HPDE6-E6E7 (cell line): ENCODE data around the gene OSBPL10.

Source experiments
- DNase-seq: peaks from one replicate; pipeline ENCODE4 v3.0.0; 2011; ENCODE audit warnings: missing footprints; ENCODE audit errors: extremely low spot score

The OSBPL10 gene

DNA sequence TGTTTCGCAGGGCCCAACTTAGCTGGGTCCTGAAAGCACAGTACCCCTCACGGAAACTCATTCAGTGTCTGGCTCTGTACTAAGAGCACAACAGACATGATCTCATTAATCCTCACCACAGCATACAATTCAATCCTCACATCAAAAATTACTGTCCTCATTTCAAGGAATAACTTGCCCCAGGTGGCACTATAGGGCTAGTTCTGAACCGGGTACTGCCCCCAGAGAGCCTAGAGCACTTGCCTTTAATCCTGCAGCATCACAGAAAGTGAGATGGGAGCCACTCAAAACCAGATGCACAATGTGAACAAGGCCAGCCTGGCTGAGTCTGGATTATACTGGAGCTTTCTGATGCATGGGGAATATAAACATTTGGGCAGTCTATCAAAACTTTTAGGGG lies 122.6 kb downstream of the OSBPL10 start:
- DNase-seq: no peak

GRCh38 chr3:31853580-31853979 lies 127.5 kb downstream of the OSBPL10 start:
- DNase-seq: no peak

GRCh38 chr3:31851278-31851677 lies 129.8 kb downstream of the OSBPL10 start:
- no peak for DNase-seq

GRCh38 chr3:31848911-31849310 lies 132.2 kb downstream of the OSBPL10 start:
- no peak for DNase-seq

DNA sequence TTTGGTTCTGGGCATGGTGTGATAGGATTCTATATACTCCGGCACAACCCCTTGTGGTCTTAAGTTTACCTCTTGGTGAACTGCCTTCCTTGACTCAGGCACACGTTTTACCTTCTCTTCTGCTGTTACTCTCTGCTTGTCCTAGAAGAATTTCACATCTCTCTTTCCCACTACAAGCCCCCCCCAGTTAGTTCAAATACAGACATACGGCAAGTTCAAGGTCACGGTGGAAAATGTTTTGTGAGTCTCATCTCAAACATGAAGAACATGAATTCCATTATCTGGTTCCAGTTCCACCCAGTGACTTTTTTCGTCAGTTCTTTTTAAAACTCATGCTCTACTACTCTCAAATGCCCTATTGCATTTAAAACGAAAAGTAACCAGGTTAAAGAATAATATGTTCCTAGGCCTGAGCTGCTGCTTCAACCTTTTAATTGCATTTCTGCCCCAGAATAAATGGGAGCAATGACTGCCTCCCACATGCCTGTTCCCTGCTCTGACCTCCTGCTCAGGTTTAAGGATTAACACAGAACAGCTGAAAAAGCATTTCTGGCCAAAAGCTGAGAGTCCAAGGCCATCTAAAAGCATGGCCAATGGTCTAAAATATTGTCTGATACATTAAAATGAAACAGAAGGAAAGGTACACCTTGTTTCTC lies 132.8 kb downstream of the OSBPL10 start:
- no peak for DNase-seq

DNA sequence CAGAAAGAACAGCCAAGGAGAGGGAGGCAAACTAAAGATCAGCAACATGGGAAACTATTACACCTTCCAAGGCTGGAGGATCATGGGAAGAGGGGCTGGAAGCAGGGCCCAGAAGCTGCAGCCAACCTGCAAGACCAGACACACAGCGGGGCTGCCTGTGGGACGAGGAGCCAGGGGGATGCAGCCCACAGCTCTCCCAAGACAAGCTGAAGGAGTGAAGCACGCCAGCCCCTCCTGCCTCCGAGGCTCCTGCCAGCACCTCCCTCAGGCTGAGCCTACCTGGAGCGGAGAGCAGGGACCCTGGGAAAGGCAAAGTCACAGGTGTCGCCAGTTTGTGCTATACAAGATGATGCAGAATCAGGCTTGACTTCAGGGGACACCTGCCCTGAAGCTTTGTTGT lies 133.3 kb downstream of the OSBPL10 start:
- DNase-seq: no peak

DNA sequence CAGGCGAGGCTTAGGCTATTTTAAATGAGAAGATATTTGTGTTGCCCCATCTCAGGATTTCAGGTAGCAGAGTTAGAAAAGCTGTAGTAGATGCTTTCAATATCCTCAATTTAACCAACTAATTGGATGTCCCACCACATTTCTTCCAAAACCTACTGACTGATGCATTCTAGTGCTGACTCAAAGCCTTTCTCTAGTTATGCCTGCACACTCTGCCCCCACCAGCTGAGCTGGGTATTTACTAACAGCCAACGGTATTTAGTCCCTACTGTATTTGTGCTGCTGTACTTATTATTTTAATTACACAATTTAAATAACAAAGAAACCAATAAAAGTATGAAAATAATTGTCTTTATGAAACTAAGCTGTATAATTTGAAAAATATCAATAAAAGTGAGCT lies 139.5 kb downstream of the OSBPL10 start:
- DNase-seq: no peak

DNA sequence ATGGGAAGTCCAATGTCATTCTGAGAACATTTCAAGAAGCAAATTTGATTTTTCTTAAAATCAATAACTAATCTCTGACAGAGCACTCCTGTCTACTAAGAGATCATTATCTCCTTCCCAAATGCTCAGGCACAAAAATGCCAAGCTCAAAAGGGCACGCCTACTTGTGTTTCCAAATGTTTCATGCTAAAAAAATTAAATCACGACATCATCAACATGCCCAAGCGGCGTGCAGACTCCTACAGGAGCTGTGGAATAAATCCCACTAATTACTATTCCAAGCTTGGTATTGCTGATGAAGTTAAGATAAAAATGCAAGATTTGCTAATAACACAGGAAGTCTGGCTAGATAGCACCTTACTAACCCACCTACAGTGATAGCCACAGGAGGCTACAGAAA lies 140.8 kb downstream of the OSBPL10 start:
- no peak for DNase-seq

- DNase-seq: no peak
Measured at GRCh38 chr3:31839144-31839917, 141.7 kb downstream of the OSBPL10 start.

DNA sequence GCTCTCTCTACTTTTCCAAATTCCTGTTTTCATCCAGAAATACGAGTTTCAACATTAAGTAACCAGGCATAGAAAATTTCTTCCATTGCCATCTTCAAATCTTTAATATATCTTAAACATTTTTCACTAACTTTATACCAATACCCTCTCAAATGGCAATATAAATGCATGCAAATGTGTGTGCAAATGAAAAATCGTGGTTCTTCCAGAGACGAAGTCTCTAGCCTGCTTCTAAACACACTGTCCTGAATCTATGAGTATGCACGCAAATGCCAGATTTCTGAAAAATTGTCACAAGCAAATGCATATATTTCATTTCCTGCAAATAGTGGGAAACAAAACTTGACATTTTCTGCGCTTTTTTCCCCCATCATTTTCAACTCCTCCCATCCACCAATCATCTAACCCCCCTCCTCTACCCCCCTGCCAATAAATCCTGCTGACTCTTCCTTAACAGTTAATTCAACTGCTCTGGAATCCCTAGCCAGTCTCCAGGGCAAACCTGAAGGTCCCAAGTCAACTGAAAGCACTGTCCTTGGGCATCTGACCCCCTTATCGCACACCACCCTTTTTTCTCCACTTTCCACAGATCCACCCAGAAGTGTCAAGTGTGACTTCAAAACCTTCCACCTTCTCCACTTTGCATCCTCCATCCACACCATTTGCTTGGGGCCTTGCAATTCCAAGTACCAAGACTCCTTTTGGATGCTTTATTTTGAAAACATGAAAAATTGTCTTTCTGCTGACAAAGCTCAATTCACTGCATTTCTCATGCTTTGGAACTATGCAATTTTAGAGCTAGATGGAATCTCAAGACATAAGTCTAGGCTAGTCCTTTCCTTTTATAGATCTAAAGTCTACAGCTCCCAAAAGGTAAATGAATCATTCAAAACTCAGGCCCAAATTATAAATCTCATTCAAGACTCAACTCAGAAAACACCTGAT lies 144.7 kb downstream of the OSBPL10 start:
- no peak for DNase-seq

- no peak for DNase-seq
Measured at GRCh38 chr3:31833391-31834190, 147.5 kb downstream of the OSBPL10 start.

GRCh38 chr3:31832551-31832950 lies 148.5 kb downstream of the OSBPL10 start:
- DNase-seq: no peak

DNA sequence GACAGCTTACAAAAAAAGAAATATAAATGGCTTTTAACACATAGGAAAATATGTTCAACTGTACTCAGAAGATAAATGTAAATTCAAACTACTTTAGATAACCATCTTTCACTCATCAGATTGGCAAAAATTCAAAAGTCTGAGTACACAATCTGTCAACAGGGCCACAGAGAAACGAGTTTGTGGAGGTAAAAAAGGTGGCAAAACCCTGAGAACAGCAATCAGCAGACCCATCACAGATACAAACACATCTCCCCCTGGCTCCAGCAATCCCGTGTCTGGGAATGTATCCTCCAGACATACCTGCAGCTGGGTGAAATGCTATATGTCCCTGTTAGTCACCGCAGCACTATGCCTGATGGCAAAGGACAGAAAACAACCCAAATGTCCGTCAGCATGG lies 149.5 kb downstream of the OSBPL10 start:
- DNase-seq: no peak

GRCh38 chr3:31829826-31830426 lies 151.1 kb downstream of the OSBPL10 start:
- no peak for DNase-seq

DNA sequence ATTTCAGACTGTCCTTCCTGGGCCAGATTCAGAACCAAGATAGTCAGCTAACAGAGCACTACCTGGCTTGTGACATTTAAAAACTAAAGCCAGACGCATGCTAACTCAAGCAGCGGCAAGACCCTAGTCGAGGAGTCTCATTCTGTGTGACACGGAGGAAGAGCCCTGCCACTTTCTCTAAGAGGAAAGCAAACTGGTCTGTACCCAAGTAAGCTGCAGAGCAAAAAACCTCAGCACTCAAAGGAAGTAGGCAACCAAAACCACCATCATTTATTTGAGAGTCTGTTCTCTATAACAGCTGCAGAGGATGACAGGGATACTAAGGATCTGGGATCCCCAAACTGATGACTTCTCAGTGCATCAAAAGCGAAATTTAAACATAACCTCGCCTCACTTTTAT lies 152.1 kb downstream of the OSBPL10 start:
- DNase-seq: no peak

DNA sequence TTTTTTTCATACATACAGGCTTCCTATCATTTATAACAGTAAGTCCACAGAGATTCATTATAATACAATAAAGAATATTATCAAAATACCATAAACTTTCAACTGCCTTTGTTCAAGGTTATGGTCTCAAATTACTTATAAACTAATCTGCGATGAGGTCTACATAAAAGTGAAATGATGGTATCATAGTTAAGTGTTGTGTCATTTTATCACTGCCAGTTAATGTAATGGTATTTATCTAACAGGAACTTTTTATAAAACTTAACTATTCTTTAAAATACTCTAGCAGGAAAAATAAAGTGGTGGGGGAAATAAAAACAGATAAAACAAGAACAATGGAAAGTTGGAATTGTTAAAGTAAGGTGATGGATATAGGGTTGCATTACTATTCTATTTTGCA lies 153.1 kb downstream of the OSBPL10 start:
- no peak for DNase-seq

DNA sequence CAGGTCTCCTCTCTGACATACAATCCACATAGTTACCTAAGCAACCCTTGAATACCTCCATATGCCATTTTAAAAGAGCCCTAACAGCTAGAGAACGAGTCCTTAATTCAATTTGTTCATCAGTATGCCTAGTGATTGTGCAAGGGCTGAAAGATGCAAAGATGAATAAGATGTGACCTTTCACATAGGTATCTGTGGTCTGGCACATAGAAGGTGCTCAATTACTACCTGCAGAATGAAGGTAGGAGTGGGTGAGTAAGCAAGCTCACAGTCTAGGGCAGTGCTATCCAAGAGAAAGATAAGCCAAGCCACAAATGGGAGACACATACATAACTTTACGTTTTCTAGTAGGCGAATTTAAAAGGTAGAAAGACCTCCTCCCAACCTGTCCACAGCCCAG lies 157.9 kb downstream of the OSBPL10 start:
- DNase-seq: no peak

DNA sequence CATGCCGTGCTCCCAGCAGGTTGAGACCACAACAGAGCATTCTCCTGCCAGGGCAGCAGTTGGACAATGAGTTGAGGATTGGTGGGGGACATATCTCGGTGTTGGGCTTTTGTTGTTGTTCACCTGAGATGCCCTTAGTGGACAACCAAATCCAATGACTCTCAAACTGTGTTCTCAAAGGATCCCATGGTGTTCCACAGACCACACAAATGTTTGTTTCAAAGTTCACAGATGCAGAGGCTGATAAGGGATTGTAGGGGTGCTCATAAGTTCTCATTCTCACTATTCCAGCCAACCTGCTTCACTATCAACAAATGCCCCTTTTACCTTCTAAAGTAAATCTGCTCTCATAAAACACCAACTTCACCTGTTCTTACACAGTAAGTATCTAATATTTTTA lies 159.9 kb downstream of the OSBPL10 start:
- no peak for DNase-seq

DNA sequence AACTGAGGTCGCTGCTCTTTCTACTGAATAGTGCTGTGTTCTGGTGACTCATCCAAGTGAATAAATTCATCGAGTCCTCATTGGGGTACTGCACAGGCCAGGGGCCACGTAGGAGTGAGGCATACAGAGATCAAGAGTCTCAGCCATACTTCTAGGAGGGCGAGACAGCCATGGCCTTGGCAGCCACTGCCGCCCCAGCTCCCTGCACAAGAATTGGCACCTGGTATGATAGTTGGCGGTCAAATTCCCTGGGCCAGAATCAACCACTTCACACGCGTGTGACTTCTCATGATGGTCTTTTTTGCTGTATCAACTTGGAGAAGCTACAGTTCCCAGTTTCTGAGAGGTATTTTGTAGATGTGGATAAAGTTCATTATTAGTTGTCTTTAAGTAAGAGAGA lies 161.6 kb downstream of the OSBPL10 start:
- no peak for DNase-seq

DNA sequence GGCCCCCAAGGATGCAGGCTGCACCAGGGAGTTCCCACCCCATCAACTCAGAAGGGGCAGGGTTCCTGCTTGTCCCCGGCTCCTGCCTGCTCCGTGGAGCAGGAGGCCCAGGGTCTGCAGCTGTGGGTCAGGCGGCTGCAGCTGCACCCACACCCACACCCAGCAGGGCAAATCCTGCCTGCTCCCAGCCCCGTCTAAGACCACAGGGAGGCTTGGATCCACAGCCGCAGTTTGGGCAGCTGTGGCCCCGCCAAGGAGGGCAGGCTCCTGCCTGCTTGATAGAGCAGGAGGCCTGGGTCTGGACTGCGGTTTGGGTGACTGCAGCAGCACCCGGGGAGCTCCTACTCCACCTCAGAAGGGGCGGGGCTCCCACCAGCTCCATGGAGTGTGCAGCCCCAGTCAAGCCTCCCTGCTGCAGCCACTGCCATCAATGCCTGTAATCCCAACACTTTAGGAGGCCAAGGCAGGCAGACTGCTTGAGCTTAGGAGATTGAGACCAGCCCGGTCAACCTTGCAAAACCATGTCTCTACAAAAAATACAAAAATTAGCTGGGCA lies 163.6 kb downstream of the OSBPL10 start:
- DNase-seq: no peak
